PFSK-1 (cell line): ENCODE results near the gene CXCR4.

ENCODE experiments used
- POLR2AphosphoS5 ChIP-seq: IDR thresholded peaks from 2 replicates; pipeline ENCODE4 v1.6.1; 2012; ENCODE audit warnings: low read depth, mild to moderate bottlenecking, control low read depth, low read length, moderate library complexity
- TAF1 ChIP-seq: IDR thresholded peaks from 2 replicates; pipeline ENCODE4 v1.6.1; 2012; ENCODE audit warnings: low read length, control low read depth, borderline replicate concordance; ENCODE audit not compliant: insufficient read depth
- TF ChIP-seq, protein P1 (sequence below), 2 experiments: IDR thresholded peaks; 2 replicates each; pipeline versions ENCODE4 v1.6.1 to v1.8.0; 2011 to 2012; ENCODE audit warnings: low read depth in 2 of 2, low read length in 2 of 2, control low read depth in 1 of 2, inconsistent platforms in 1 of 2, mild to moderate bottlenecking in 1 of 2, moderate library complexity in 1 of 2; ENCODE audit not compliant: insufficient read depth in 1 of 2

DNA sequence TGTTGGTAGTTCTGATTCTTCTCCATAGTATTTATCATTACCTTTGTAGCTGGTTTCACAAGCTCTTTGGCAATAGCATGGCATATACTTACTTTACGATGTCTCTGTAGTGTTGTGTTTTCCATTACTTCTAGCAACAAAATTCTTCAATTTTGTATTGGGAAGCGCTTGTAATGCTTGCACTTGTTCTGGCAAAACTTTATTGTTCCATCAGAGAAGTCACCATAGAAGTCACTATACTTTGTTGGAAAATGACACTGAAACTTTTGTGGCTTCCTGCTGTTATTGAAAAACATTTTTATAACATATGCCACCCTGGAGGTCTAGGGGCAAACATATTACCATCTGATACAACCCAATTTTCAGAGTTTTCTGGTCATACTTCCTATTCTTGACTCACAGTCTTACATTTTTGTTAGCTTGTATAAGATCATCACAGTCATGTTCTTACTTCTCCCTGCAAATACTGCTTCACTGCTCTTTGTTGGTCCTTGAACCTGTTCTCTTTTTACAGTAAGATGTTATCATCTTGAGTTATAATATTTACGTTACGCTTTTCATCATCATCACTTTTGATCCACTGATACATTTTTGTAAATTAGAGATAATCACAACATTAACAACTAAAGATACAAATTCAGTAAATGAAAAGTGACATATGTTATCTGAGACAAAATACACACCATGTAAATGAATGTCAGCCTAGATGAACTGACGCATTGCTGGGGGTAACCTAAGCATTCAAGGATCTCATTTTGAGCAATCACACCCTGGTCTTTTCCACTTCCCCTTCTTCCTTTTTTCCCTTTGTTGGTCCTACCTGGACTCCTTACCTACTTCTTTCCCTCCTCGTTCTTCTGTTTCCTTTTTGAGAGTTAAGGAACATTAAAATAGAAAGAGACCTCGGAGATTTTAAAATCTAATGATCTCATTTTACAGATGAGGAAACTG is 33.3 kb upstream of the CXCR4 start:
- TF ChIP-seq POLR2AphosphoS5 = no peak
- TF ChIP-seq, protein P1, sequence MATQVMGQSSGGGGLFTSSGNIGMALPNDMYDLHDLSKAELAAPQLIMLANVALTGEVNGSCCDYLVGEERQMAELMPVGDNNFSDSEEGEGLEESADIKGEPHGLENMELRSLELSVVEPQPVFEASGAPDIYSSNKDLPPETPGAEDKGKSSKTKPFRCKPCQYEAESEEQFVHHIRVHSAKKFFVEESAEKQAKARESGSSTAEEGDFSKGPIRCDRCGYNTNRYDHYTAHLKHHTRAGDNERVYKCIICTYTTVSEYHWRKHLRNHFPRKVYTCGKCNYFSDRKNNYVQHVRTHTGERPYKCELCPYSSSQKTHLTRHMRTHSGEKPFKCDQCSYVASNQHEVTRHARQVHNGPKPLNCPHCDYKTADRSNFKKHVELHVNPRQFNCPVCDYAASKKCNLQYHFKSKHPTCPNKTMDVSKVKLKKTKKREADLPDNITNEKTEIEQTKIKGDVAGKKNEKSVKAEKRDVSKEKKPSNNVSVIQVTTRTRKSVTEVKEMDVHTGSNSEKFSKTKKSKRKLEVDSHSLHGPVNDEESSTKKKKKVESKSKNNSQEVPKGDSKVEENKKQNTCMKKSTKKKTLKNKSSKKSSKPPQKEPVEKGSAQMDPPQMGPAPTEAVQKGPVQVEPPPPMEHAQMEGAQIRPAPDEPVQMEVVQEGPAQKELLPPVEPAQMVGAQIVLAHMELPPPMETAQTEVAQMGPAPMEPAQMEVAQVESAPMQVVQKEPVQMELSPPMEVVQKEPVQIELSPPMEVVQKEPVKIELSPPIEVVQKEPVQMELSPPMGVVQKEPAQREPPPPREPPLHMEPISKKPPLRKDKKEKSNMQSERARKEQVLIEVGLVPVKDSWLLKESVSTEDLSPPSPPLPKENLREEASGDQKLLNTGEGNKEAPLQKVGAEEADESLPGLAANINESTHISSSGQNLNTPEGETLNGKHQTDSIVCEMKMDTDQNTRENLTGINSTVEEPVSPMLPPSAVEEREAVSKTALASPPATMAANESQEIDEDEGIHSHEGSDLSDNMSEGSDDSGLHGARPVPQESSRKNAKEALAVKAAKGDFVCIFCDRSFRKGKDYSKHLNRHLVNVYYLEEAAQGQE (IDR thresholded peaks at IDR 0.05; ENCODE audit: insufficient read depth in 1 of 2, low read depth in 2 of 2, low read length in 2 of 2) = no peak
- no peak for TF ChIP-seq TAF1
